Thoracic aorta (tissue), 2 donors: ENCODE measurements around the gene NEDD8. TPM values are rescaled to one million over a fixed set of nuclear protein-coding genes. Genes with fewer than 3 reads are reported as not detected.
"Not testable (repeated sequence)": the region's sequence is repeated elsewhere in the genome, so short reads cannot be mapped to it uniquely, and the experiment has no call there.

Source experiments
- ATAC-seq: fragments of 150-250 bp; one replicate; pipeline ENCODE4 v1.8.0; 2017; ENCODE audit warnings: low read depth; ENCODE audit not compliant: insufficient number of reproducible peaks, low FRiP score
- DNase-seq: peaks from one replicate; pipeline ENCODE4 v3.0.0-alpha.2; 2020; ENCODE audit warnings: low spot score
- H3K27ac ChIP-seq, 2 donors: fragments of 200-600 bp; sonication (generic); 1 replicate in 1 of 2; 2 replicates in 1 of 2; pipeline ENCODE4 v1.5.1; 2016; ENCODE audit warnings: mild to moderate bottlenecking in 2 of 2, moderate library complexity in 2 of 2
- H3K27me3 ChIP-seq: fragments of 200-600 bp; sonication (generic); replicated peaks from 2 replicates; pipeline ENCODE4 v1.6.0; 2016; ENCODE audit warnings: mild to moderate bottlenecking; ENCODE audit not compliant: insufficient read depth
- H3K36me3 ChIP-seq: fragments of 200-600 bp; sonication (generic); one replicate; pipeline ENCODE4 v1.5.1; 2016
- H3K4me1 ChIP-seq, 2 donors: fragments of 200-600 bp; sonication (generic); 1 replicate in 1 of 2; 2 replicates in 1 of 2; pipeline versions ENCODE4 v1.5.1 to v1.6.0; 2016; ENCODE audit warnings: low read depth in 2 of 2, mild to moderate bottlenecking in 1 of 2; ENCODE audit not compliant: control insufficient read depth in 1 of 2
- H3K4me3 ChIP-seq: fragments of 200-600 bp; sonication (generic); 2 replicates; pipeline ENCODE4 v1.5.1; 2016; ENCODE audit warnings: mild to moderate bottlenecking
- H3K9me3 ChIP-seq: fragments of 200-600 bp; sonication (generic); 2 replicates; pipeline ENCODE4 v1.5.1; 2016
- total RNA-seq, 2 donors: library from RNA; depleted of rRNA; stranded (reverse); fragments of >200 nt; gene quantifications; one replicate each; pipeline versions ENCODE4 v1.1.0 to v1.2.3, GENCODE V29; 2016
- TF ChIP-seq, protein P1 (sequence below): fragments of 200-600 bp; sonication (generic); IDR thresholded peaks from one replicate; pipeline ENCODE4 v1.5.1; 2019; ENCODE audit warnings: antibody characterized with exemption

The NEDD8 gene
- total RNA-seq, 2 donors from 2014 or later, result 76.0 to 91.4 TPM

- TF ChIP-seq, protein P1, sequence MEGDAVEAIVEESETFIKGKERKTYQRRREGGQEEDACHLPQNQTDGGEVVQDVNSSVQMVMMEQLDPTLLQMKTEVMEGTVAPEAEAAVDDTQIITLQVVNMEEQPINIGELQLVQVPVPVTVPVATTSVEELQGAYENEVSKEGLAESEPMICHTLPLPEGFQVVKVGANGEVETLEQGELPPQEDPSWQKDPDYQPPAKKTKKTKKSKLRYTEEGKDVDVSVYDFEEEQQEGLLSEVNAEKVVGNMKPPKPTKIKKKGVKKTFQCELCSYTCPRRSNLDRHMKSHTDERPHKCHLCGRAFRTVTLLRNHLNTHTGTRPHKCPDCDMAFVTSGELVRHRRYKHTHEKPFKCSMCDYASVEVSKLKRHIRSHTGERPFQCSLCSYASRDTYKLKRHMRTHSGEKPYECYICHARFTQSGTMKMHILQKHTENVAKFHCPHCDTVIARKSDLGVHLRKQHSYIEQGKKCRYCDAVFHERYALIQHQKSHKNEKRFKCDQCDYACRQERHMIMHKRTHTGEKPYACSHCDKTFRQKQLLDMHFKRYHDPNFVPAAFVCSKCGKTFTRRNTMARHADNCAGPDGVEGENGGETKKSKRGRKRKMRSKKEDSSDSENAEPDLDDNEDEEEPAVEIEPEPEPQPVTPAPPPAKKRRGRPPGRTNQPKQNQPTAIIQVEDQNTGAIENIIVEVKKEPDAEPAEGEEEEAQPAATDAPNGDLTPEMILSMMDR, result no peak
- no peaks in the 10 kb centered on the region for H3K9me3 ChIP-seq
- no peaks in the 10 kb centered on the region for H3K36me3 ChIP-seq
- ATAC-seq, result no peak
- H3K4me3 ChIP-seq, result no peak overlapping the region
- DNase-seq, result no peak
- no peaks in the 10 kb centered on the region for H3K4me1 ChIP-seq
- no peaks in the 10 kb centered on the region for H3K27me3 ChIP-seq
- no peak overlapping the region for H3K27ac ChIP-seq
Observed at GRCh38 chr14:24251880-24252288, 19.7 kb upstream of the NEDD8 start.

GRCh38 chr14:24250354-24250753 lies 18.2 kb upstream of the NEDD8 start:
- ATAC-seq (no peak), DNase-seq (no peak)
- Histone ChIP-seq H3K9me3 (no peaks in the 10 kb centered on the region), H3K36me3 (no peaks in the 10 kb centered on the region), H3K27me3 (no peaks in the 10 kb centered on the region), H3K4me3 (no peak overlapping the region), H3K4me1 (no peaks in the 10 kb centered on the region), H3K27ac (no peak overlapping the region)
- TF ChIP-seq, protein P1, result no peak

DNA sequence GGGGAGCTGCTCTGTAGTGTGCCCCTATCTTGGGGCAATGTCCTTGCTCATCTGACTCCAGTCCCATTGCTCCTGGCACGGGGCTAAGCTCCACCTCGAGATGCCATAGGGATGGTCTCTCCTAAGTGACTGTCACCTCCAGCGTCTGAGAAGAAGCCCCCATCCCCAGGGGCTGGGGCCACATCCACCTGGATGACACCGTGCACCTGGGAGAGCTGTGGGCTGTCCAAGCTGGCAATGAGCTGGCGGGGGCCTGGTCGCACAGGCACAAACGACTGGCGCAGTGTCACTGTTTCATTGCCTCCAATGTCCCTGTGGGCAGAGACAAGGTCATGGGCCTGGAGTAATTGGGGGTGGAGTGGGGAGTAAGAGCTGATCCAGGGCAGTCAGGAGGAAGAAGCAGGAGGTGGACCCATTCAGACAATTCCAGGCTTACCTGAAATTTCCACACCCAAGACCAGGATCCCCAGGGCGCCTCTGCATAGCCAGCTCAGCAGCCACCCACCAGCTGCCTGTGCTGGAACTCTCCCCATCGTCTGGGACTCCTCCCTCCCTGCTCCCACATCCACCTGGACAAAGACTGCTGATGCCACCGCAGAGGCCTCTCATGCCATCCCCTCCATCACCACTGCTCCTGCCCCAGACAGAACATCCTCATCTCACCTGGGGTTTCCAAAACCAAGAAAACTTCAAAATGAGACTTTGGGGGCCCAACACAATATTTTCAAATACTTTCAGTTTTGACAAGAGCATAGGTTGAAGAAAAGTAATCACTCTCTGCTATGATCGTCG lies 17.3 kb upstream of the NEDD8 start:
- no peak overlapping the region for H3K27ac ChIP-seq
- no peaks in the 10 kb centered on the region for H3K4me1 ChIP-seq
- TF ChIP-seq, protein P1, result no peak
- H3K36me3 ChIP-seq, result no peaks in the 10 kb centered on the region
- ATAC-seq, result no peak
- no peak overlapping the region for H3K4me3 ChIP-seq
- no peaks in the 10 kb centered on the region for H3K27me3 ChIP-seq
- no peak for DNase-seq
- no peaks in the 10 kb centered on the region for H3K9me3 ChIP-seq

GRCh38 chr14:24247422-24247821 lies 15.3 kb upstream of the NEDD8 start:
- no peak overlapping the region for H3K27ac ChIP-seq
- H3K36me3 ChIP-seq, result no peaks in the 10 kb centered on the region
- no peak overlapping the region for H3K4me3 ChIP-seq
- ATAC-seq (no peak), DNase-seq (no peak)
- H3K27me3 ChIP-seq, result no peaks in the 10 kb centered on the region
- no peaks in the 10 kb centered on the region for H3K9me3 ChIP-seq
- TF ChIP-seq, protein P1, result no peak
- H3K4me1 ChIP-seq, result peaks cover 0 to 8% of the 10 kb centered on the region in 2 donors

GRCh38 chr14:24246765-24247212 lies 14.6 kb upstream of the NEDD8 start:
- no peak overlapping the region for H3K27ac ChIP-seq
- no peaks in the 10 kb centered on the region for H3K9me3 ChIP-seq
- DNase-seq, result no peak
- H3K4me3 ChIP-seq, result no peak overlapping the region
- no peak for ATAC-seq
- TF ChIP-seq, protein P1, result no peak
- no peaks in the 10 kb centered on the region for H3K36me3 ChIP-seq
- peaks cover 0 to 8% of the 10 kb centered on the region in 2 donors for H3K4me1 ChIP-seq
- no peaks in the 10 kb centered on the region for H3K27me3 ChIP-seq

DNA sequence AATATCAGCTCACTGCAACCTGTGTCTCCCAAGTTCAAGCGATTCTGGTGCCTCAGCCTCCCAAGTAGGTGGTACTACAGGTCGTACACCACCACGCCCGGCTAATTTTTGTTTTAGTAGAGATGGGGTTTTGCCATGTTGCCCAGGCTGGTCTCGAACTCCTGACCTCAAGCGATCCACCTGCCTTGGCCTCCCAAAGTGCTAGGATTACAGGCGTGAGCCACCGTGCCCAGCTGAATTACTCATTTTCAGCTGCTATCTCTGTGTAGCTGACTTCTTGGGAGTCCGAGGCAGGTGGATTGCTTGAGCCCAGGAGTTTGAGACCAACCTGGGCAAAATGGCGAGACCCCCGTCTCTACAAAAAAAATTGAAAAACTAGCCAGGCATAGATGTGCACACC lies 13.2 kb upstream of the NEDD8 start:
- H3K36me3 ChIP-seq, H3K4me3 ChIP-seq, ATAC-seq, H3K27ac ChIP-seq, H3K9me3 ChIP-seq, H3K27me3 ChIP-seq, DNase-seq: not testable (repeated sequence)
- peaks cover 11 to 21% of the 10 kb centered on the region in 2 donors for H3K4me1 ChIP-seq
